ENCODE measurements around the gene CLCN5.
A peak's percentile ranks its signal among the peaks of the same experiment; 100 is the strongest.

CLCN5 gene

GRCh38 chrX:49934729-49935128 is 12.3 kb downstream of the CLCN5 start:
- no peak for DNase-seq

GRCh38 chrX:49947781-49948180 is 25.4 kb downstream of the CLCN5 start:
- peak; percentile 36 for DNase-seq

- no peak for DNase-seq
Measured at GRCh38 chrX:49949961-49950360, 27.6 kb downstream of the CLCN5 start.

GRCh38 chrX:49951524-49952193 is 29.3 kb downstream of the CLCN5 start:
- DNase-seq, result no peak

GRCh38 chrX:49956313-49956712 is 33.9 kb downstream of the CLCN5 start:
- no peak for DNase-seq

GRCh38 chrX:49958727-49959485 is 36.5 kb downstream of the CLCN5 start:
- DNase-seq, result peak; percentile 45

- DNase-seq, result peak; percentile 20
Measured at GRCh38 chrX:49959602-49960001, 37.2 kb downstream of the CLCN5 start.

- DNase-seq, result no peak
Measured at GRCh38 chrX:49960061-49960460, 37.7 kb downstream of the CLCN5 start.

GRCh38 chrX:49970674-49971073 is 48.3 kb downstream of the CLCN5 start:
- no peak for DNase-seq

- no peak for DNase-seq
Measured at GRCh38 chrX:49972328-49972860, 50.0 kb downstream of the CLCN5 start.

GRCh38 chrX:49976682-49977197 is 54.3 kb downstream of the CLCN5 start:
- no peak for DNase-seq

- peak; percentile 38 for DNase-seq
Measured at GRCh38 chrX:49977319-49978090, 55.1 kb downstream of the CLCN5 start.

GRCh38 chrX:49978176-49978575 is 55.8 kb downstream of the CLCN5 start:
- DNase-seq, result peak; percentile 35

GRCh38 chrX:49986058-49986457 is 63.7 kb downstream of the CLCN5 start:
- DNase-seq, result no peak

- DNase-seq, result no peak
Measured at GRCh38 chrX:49987651-49988050, 65.3 kb downstream of the CLCN5 start.

- no peak for DNase-seq
Measured at GRCh38 chrX:49988143-49988542, 65.7 kb downstream of the CLCN5 start.

- DNase-seq, result no peak
Measured at GRCh38 chrX:49991758-49992157, 69.4 kb downstream of the CLCN5 start.

- DNase-seq, result peak; percentile 15
Measured at GRCh38 chrX:49992853-49993252, 70.5 kb downstream of the CLCN5 start.

GRCh38 chrX:49993661-49994060 is 71.3 kb downstream of the CLCN5 start:
- DNase-seq, result no peak

- DNase-seq, result no peak
Measured at GRCh38 chrX:49995107-49995731, 72.8 kb downstream of the CLCN5 start.

- DNase-seq, result no peak
Measured at GRCh38 chrX:49995795-49996455, 73.5 kb downstream of the CLCN5 start.

- no peak for DNase-seq
Measured at GRCh38 chrX:49996474-49996873, 74.1 kb downstream of the CLCN5 start.
